Activated naive CD4-positive, alpha-beta T cell treated with Interleukin-2 at 50 U/mL for 16 hours (primary cell): ENCODE results near the gene PARP8.
A peak's percentile ranks its signal among the peaks of the same experiment; 100 is the strongest.
"Not testable (repeated sequence)": the region's sequence is repeated elsewhere in the genome, so short reads cannot be mapped to it uniquely, and the experiment has no call there.

ENCODE experiments used
- DNase-seq: peaks from one replicate; pipeline ENCODE4 v3.0.0-alpha.2; 2020

Gene PARP8

GRCh38 chr5:50691399-50692016, 25.1 kb downstream of the PARP8 start:
- DNase-seq = no peak

- DNase-seq = no peak
Observed at GRCh38 chr5:50694027-50694590, 27.7 kb downstream of the PARP8 start.

DNA sequence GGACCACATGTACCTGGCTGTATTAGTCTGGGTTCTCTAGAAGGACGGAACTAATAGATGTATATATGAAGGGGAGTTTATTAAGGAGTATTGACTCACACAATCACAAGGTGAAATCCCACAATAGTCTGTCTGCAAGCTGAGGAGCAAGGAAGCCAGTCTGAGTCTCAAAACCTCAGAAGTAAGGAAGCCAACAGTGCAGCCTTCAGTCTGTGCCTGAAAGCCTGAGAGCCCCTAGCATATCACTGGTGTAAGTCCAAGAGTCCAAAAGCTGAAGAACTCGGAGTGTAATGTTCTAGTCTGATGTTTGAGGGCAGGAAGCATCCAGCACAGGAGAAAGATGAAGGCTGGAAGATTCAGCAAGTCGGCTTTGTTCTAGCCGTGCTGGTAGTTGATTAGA, 28.2 kb downstream of the PARP8 start:
- DNase-seq = not testable (repeated sequence)

GRCh38 chr5:50697739-50698138, 31.3 kb downstream of the PARP8 start:
- DNase-seq = no peak

GRCh38 chr5:50699737-50700136, 33.3 kb downstream of the PARP8 start:
- peak; percentile 36 for DNase-seq

- DNase-seq = no peak
Observed at GRCh38 chr5:50700706-50701105, 34.3 kb downstream of the PARP8 start.

DNA sequence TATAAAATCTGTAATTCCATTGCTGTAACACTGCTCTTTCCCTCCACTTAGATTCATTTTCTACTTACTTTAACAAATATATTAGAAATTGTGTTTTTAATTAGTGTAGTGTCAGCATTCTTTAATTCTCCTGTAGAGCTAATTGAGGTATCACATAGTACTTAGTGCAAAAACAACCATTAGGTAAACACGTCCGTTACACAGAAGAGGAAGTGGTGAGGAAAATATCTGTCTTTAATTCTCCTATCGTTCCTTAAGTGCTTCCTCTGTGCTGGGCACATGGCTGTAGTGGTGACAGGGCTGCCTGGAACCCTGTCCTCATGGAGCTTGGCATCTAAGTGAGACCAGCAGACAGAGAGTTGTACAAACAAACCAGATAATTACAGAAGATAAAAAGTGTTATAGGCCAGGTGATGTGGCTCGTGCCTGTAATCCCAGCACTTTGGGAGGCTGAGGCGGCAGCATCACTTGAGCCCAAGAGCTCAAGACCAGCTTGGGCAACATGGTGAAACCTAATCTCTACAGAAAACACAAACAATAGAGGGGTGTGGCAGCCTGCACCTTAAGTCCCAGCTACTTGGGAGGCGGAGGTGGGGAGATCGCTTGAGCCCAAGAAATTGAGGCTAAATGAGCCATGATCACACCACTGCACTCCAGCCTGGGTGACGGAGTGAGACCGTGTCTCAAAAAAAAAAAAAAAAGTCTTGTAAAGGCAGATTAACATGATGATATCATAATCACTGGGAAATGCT, 36.4 kb downstream of the PARP8 start:
- DNase-seq = no peak

DNA sequence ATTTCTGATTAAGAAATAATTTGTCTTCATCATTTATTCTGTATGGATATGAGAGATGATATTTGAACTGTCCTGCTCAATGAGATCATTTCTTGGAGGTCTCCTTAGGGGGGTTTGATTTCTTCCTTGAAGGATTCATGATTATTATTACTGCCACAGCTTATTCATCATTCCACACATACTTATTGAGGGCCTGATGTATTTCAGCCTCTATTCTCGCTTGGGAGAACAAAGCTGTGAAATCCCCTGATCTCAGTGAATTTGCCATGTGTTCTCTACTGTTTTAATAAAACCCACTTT, 36.9 kb downstream of the PARP8 start:
- no peak for DNase-seq

DNA sequence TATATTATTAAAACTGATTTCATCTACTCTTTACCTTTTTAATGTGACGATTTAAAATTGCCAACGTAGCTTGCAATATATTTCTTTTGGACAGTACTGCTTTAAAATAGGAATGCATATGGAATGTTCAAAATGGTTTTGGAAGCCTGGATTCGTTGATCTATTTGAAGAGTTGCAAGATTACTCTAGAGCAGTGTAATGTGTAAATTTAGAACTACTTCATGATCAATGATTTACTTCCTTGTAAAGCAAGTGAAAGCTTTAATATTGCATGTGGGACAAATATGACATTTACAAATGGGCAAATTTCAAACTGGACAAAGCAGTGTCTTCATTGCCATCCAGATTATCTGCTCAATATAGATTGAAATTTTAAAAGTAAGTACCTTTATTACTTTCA, 38.3 kb downstream of the PARP8 start:
- DNase-seq = no peak

DNA sequence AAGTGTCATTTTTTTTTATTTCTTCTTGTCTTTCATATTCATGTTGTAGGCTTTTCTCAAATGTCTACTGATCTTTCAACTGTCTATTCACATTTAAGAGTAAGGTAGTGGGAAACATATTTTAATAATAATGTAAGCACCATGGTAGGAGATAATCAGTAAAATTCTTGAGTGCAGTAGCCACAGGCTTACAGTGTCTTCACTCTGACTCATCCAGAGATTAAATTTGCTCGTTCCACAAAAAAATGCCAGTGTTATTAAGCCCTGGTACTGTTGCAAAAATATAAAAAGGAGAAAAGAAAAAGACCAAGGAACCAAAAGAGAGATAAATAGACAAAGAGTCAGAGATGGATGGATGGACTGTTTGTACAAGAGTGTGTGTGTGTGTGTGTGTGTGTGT, 43.0 kb downstream of the PARP8 start:
- no peak for DNase-seq

DNA sequence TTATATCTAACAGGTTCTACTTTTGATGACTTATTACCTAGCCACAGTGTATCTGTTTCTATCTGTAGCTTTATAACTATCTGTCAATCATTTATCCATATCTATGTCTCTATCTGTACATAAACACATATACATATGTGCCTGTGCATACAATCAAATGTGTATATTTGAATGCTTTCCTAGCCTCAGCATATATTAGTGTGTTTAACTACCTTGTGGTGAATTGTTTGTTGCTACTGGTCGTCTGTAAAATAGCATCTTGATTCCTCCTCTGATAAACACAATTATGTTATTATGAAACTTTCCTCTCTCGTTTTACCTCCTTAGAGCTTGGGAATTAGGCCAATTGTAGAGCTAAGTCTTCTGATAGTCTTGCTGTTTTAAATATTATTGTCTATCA, 44.4 kb downstream of the PARP8 start:
- DNase-seq = no peak

DNA sequence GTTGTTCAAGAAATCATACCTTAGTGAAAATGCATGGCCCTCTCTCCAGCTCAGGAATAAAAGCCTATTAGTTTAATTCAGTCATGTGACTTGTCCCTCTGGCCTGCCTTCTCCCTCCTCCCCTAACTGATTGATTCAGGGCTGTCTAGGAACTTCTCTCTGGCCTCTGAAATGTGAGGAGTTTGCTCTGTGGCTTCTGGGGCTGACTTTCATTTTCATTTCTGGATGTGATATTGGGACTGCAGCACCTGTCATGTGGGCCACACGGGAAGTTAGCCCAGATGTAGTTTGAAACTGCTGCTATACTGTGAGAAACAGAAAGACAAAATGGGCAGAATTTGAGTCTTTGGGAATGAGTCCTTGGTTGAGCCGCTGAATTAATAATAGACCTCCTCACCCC, 44.8 kb downstream of the PARP8 start:
- peak; percentile 57 for DNase-seq

DNA sequence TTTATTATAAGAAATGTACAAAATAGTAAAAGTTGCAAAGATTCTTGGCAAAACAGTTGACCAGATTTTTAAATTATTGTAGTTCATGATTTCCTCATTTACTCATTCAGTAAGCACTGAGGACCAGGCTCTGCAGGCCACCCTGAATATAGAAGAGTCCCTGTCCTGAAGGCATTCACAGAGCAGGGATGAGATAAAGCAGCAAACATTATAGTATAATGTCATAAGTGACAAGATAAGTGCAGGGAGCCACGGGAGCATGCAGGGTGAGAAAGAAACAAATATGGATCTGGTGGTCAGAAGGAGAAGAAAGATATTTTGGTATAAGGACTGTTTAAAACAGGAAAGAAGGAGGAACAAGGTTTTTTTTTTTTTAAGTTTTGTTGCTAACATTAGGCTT, 46.0 kb downstream of the PARP8 start:
- no peak for DNase-seq

DNA sequence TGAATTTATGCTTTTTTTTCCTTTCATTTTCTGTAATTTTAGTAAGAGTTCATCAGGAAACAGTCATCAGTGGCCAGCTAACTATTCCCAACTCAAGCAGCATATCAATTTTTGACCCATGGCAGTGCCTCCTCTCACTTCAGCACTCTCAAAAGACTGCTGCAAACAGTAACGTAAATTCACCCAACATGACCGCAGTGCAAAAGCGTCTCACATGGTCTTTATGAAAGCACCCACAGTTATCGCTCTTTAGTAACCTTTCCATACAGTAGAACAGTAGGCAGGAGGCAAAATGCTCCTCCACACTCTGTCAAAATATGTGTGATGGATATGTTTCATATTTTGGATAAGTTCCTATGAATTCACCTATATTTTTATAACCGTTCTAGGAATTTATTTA, 48.6 kb downstream of the PARP8 start:
- no peak for DNase-seq

DNA sequence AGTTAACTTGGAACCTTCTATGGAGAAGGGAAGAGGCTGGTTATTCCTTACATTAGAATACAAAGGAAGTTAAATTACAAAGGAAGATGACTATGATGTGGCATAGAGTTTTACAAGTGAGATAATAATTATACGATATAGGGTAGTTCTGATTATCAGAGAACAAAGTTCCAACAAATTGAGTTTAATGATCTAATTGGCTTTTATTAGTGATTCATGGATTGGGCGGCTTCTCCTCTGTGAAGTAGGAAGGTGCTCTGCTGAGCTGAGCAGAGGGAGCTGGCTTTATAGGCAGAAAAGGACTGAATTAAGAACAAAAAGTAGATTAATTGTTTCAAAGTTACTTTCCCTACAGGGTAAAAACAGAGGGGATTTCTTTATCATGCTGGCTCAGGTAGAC, 49.7 kb downstream of the PARP8 start:
- DNase-seq = no peak

GRCh38 chr5:50717651-50718050, 51.2 kb downstream of the PARP8 start:
- DNase-seq = no peak

DNA sequence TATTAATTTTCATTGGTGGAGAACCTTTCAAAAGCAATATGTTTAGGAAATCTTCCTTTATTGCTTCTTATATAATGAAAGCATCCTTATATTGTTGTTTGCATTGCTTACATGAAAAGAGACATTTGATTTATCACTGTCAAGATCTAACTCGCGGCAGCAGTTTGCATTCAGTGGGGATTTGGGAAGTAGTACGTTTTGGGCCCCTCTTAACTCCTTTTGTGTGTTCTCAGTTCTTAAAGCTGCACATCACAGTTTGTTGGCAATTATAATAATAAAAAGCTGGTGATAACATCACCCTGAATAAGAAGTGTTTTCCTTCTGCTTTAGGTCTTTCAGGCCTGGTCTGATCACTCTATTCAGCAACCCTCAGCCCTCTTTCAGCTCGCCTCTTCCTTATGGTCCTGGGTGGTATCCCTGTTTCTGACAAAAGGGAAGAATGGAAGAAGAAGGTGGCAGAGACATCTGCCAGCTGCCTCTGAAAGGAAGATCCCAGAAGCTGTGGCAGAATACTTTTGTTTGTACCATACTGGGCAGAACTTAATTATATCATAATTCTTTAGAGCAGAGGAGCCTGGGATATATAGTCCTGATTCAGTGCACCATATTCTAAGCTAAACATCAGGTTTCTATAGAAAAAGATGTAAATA, 53.7 kb downstream of the PARP8 start:
- no peak for DNase-seq

GRCh38 chr5:50722223-50722622, 55.8 kb downstream of the PARP8 start:
- no peak for DNase-seq

DNA sequence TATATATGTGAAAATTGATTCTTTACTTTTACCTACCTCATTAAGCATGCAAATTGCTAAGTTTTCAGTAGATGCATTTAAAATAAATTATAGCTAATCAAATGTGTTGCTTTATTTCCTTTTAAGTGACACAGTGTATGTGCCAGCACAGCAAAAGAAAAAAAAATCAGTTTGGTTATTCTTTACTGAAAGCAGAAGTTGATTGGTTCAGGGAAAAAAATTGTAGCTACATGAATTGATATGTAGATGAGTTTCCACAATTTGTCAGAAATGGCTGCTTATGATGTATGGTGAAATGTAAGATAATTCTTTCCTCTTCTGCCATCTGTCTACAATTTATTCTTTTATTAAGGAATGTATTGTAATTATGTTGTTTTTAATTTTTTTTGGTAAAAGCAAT, 57.8 kb downstream of the PARP8 start:
- no peak for DNase-seq

DNA sequence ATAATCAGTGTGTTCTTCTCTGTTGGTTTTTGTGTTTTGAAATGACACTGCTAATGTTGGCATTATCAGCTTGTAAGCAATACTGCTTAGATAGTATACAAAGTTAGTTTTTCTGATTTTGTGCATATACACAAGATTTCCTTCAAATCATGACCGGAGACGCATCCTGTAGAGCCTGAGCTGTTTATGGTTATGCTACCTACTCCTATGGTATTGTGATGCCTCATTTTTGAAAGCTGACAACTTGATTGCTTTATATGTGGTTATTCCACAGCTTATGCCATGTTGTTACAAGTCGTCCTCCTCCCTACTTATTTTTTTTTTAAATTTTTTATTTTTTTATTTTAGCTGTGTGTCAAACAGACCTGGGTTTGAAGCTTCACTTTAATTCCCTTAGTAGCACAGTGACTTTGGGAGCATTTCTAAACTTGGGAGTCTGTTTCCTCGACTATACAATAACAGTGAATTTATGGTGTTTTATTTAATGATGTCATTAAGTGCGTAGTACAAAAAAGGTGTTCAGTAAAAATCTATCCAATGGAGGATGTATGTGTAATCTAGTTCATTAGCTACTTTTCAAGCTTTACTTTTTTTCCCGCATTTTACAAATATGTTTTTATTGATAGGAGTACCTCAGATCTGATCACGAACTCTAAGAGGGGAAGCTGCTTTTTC, 59.5 kb downstream of the PARP8 start:
- DNase-seq = no peak

GRCh38 chr5:50726475-50727148, 60.2 kb downstream of the PARP8 start:
- no peak for DNase-seq

GRCh38 chr5:50727149-50727496, 60.7 kb downstream of the PARP8 start:
- DNase-seq = peak; percentile 33

DNA sequence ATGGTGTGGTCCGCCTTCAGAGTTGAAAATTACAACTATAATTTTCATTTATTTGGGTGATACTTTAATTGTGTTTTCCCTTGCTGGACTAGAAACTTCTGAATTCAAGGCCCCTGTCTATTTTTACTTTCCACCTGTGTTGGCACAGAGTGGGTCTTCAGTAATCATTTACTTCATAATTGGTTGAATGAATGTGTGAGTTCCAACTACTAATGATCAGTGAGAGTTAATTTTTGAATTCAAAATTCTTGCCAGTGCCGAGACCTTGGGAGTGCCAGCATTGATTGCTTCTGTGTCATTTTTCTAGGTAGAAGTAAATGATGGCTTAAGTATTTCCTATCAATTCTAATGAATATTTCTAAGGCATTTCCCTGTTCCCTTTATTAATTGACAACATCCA, 61.4 kb downstream of the PARP8 start:
- DNase-seq = no peak
